NCI-H2107 (cell line): ENCODE data around the gene CADM1.

ENCODE experiments used
- DNase-seq: peaks from one replicate; lab custom pipeline; 2025; lab: John Stamatoyannopoulos, UW

CADM1 gene

DNA sequence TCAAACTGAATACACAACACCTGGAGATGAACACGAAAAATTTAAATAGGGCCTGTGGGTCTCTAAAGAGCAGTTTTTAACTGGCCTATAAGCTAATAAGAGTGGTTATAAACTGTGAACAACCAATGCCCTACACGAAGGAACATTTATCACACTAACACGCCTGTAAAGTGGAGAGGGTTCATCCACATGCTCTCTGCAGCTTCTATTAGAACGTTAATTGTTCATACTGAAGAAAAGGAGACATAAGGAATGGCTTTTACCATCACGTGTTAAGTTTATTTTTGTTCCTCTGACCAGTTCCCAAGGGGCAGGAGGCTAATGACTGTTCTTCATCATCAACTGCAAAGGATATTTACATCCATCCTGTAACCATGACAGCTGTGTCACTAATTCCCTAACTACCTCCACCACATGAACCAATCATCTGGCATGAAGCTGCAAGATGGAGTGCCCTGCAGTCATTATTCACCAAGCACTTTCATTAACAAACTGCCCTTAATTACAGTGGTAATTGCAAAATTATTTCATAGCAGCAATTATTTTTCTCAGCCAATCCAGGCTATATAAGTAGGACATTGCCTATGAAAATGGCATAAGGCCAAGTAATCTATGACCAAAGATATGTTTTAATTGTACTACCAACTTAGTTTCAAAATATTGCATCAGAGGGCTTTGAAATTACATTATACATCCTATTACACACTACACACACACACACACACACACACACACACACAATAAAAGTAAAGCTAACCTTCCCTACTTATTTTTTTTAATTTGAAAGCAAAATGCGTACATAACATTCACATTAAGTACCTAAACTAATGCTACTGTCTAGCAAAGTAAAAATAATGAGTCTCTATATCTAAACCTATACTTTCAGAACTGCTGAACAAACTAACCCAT, 186.7 kb downstream of the CADM1 start:
- no peak for DNase-seq

DNA sequence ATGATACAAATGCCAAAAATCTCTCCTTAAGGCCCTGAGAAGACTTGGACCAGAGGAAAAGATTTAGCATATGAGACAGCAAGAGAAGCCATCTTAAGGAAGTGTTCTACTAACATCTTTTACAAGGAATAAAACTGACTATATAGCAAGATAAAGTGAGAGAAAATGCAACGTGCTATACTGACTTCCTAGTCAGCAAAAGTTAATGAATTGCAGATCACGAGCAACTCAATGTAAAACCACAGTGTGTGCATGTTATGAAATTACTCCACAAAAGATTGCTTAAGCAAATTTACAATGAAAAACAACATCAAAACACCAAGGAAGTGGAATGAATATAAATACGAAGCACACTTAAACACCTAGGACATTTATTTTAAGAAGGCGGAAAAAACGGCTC, 187.5 kb downstream of the CADM1 start:
- no peak for DNase-seq

DNA sequence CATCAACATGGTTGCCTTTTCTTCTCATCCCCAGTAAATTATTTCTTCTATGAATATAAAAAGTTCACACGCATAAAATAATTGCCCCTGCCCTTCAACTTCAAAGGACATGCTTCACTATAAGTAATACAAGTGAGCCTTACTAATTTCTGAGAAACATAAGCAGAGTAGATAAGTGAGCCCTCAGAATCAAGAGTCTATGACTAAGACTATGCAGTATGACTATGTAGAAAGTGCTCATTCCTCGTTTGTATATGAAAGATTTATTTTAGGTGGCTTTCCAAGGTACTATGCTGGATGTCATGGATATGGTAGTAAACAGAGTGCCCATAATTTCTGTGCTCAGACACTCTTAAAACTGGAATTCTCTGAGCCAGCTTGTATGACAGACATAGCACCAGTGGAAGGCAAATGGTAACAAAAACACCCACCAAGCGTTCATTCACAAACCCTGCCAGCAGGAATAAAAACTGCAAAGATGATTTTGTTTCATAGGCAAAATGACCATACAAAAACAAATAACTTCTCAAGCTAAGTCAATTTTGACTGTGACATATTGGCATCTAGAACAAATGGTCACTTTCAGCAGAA, 189.8 kb downstream of the CADM1 start:
- DNase-seq: no peak

DNA sequence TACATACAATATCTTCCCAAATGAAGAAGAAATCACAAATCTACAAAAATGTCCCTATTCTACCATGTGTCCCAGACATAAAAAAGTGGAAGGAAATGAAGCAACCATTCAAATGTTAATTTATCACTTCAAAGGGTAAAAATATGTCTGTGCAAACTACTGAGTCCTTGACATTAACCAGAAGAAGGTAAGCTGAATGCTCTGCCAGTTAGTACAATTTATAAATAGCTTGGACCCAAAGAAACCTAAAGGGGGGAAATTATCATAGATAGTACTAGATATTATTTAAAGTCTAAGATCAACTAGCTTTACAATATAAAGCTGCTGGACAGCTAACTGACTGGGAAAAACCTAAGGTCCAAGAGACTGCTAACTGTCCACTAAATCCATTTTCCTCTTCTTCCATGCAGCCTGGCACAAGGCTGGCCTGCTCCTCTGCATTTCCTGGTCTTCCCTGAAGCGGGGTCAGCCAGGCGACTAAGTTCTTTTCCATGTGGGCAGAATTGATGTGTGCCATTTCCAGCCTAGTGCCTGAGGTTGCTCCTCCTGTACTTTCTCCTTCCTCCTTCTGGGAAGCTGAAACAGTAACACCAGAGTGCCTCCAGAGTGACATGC, 190.9 kb downstream of the CADM1 start:
- DNase-seq: no peak

DNA sequence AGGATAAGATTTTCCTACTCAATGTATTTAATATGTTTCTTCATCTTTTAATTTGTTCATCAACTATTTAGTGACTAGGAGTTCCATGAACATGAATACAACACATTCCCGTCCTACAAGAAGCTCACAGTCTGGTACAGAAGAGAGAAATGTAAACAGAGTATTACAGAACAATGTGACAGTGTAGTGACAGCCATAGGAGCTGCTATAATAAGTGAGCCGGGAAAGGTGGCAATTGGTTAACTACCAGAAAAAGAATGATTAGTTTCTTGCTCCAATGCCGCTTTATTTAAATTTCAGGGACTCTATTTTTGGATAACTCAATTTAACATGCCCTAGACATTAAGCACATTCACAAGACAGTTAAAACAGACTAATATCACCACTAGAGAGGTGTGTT, 192.3 kb downstream of the CADM1 start:
- DNase-seq: no peak

DNA sequence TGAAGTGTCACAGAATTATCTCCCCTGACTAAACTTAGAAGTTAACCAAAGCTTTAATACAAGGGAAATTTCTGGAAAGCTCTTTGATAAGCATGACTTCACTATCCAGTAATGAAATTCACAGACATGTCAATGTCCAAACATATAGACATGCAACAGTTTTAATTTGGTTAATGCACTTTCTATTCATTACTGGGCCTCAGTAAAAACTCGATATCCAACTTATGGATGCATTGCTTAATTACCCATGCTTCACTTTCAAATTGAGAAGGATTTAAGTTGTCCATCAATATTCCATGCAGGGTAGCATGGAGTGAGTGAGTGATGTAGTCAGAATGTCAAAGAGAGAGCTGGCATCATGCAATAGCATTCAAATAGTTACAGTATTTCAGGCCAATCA, 197.5 kb downstream of the CADM1 start:
- no peak for DNase-seq

DNA sequence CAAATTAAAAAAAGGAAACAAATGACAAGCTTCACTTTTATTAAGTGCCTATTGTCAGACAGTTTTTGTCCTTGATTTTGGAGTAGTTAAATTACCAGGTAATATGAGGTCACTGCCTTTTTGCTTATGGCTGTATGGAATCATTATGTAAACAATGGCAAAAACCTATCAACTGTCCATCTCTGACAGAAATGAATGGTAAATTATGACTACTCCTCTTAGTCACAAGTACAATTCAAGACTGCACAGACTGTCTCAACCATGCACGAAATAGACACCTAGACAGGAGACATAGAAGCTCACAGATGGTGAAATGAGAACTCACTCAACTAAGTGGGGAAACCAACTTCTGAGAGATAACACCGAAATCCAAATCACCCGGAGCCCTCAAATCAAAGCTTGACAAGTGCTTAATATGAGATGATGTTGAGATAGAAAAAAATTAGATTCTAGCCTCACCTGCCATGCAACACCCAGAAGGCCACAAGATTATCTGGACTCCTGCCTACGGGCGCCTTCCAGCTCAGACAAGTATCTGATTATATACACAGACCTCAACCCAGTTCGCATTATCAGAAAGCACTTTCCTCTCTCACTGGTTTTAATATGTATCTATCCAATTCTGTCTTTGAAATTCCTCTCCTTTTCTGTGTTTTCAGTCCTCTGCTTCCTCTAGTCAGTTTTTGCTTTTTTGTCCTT, 199.3 kb downstream of the CADM1 start:
- DNase-seq: no peak

DNA sequence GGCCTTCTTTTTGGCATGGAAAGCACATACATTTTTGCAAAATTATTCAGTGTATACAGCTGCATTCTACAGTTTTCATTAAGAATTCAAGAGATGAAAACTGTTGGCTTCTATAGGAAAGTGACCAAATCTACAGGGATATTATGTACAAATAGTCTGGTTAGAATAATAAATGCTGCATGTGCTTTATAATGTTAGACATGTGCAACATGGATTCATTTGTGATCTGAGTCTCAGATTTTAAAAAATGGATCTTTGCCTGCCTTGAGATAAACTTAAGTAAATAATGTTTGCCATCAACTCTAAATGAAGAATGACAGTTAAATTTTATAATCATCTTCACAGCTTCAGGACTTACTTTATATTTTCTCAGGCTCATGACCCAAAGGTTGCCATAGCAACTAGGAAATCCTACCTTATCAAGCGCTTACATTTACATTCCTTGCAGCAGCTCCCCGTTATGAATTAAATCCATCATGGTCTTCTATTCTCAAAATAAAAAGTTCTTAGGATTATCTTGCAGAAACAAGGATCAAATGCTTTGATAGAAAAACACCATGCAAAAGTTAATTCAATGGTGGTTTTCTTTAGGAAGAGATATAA, 200.2 kb downstream of the CADM1 start:
- no peak for DNase-seq

DNA sequence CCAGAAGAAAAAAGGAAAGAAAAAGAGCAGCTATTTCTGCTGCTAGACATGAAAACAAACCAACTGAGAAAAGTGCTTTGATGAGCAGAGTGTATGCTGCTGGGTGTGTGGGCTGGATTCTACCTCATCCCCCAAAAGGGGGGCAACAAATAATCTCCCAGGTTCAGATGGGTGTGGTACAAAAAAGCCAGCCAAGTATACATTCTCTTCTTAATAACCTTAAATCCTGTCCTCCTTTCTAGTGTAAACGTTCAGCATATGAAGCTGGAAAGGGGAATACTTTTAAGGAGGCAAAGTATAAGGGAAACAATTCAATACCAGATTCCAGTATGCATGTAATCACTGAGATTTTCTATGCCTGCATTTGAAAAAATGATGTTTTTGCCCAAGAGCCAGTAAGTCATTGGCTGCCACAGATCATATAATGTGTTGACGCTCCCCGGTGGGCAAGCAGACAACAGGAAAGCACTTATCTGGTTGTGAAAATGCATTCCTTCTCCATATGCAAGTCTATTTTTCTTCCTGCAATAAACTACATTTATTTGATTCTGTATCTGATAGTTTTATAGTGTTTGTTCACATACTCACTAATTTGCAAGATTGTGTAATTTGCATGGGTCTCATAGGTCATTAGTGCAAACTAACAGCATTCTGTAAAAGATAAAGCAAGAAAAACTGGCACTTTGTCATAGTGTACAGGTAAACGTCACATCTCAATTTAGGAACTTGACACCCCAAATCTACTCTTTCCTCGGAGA, 201.1 kb downstream of the CADM1 start:
- no peak for DNase-seq

DNA sequence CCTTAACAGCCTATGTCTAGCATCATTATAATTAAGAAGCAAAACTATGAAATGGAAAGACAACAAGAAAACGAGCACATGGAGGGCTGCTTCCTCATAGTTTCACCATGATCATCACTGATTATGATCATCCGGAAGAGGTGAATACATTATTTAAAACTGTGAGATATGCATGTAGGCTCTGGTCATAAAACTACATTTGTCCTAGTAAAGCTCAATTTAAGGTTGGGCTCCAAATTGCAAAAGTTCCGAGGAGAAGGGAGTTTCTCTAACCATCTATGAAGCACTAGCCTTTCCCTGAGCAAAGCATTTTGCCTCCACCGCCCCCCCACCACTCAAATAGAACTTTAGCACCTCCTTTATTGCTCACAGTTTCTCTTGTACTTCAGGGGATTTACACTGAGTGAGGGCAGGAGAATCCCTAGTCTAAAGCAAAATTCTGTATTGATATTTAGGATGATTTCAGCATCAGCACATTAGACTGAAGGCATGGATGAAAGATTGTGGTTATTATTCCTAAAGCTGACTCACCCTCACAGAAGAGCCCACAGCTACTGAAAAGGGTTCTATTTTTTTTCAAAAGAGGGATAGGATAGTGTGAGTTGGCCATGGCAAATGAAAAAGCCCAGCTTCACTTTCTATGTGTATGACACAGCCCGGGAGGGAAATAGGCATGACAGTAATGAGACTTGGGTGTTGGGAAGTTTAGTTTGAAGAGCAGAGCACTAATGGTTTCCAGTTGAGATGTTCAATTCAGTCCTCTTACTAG, 203.4 kb downstream of the CADM1 start:
- DNase-seq: no peak

DNA sequence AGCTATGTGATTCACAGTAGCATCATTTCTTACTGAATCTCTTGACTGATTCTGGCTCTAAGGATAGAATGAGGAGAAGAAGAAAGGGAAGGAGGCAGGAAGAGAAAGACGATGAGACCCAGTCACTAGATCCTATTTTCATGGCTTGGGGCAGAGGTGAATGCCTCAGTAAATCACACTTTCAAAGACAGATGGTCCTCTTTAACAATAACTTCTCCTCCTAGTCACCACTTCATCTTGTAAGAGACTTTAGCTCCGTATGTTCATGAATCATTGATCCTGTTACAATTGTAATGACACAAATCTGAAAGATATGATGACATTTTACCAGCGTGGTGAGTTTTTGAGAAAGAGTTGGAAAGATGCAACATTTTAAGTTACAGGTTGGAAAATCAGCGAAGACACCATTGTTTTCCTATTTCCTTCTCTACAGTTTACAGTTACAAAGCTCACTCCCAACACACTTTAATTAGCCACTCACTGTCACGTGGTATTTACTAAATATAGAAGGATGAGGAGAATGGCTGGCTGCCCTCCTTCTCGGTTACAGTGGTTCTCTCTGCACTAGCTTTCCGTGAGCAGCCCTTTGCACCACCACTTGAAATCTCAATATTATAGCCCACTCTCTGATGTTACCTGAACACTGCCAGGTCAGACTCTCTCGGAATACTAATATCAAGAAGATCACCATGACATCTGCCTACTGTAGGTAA, 205.8 kb downstream of the CADM1 start:
- DNase-seq: no peak

DNA sequence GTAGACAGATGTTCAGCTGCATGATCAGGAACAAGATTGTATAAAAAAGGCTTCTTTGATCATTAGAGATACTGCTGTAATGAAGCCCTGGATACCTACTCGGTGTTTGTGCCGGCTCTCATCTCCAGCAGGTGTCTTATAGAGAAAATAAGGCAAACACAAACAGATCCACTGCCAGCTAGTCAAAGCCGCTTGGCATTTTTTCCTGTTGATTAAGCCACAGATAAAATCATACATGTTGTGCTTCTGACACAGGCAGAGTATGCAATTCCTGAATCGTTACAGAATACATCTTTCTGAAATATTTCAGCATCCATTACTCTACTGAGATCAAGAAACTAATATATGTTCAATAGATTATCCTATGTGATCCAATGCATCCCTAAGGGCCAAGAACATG, 206.9 kb downstream of the CADM1 start:
- DNase-seq: no peak

DNA sequence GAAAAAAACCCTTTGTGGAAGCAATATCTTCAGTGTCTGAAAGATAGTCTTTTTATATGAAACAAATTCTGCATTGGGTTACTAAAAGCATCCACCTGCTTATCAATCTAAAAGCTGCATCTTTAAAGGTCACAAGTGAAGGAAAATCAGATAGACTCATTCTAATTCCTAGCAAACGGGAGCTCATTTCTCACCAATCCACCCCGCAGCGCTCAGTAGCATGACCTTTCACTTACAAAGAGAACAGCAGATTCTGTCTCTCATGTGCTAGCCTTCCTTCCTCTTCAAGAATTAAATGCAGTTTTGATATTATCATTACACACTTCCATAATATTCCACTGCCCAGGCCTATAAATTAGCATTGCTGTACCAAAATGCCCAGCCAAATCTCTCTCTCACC, 212.9 kb downstream of the CADM1 start:
- no peak for DNase-seq

DNA sequence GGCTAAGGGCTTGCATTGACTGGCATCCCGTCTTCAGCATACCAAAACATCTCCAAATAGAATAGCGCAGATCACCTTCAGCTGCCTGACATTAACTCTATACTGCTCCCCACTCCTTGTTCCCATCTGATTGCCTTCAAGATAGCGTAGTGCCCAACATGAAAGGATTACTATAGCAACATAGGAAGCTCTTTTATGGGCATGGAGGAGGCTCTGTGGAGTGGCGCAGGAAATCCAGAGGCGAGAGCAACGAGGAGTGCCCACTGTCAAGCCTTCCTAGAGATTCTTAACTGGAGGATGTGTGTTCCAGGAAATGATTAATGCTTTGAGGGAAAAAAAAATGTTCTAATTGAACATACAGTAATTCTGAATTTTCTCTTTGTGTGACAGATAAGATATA, 213.3 kb downstream of the CADM1 start:
- DNase-seq: no peak

DNA sequence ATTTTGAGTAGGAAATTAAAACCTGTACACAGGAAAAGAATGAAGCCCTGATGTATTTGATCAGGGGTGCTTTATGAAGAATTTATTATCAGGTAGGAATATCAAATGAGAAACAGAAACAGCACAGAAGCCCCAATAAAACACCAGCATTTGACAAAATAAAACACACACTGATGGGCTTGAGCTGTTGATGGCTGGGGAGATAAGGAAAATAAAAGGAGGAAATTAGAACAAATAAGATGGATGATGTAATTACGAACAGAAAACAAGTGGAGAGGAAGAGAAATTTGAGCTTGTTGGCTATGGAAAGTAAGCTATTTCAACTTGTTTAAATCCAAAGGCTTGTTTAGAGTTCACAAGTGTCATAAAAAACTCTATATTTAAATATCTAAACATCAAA, 213.7 kb downstream of the CADM1 start:
- no peak for DNase-seq

DNA sequence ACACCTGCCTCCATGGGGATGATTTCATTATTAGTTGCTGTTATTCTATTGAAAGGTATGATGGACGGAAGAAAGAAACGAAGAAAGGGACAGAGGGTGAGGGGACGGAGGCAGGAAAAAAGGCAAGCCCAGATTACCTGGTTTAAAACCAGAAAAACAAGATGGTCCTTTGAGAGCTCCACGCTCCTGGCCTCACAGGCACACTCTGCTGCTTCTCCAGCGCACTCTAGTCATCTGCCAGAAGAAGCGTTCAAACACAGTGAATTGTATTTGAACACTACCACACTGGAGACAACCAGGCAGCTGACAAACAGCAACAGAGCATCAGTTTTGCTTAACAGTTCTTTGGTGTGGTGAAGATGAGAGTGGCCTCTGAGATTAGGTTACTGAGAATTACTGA, 216.9 kb downstream of the CADM1 start:
- DNase-seq: no peak

DNA sequence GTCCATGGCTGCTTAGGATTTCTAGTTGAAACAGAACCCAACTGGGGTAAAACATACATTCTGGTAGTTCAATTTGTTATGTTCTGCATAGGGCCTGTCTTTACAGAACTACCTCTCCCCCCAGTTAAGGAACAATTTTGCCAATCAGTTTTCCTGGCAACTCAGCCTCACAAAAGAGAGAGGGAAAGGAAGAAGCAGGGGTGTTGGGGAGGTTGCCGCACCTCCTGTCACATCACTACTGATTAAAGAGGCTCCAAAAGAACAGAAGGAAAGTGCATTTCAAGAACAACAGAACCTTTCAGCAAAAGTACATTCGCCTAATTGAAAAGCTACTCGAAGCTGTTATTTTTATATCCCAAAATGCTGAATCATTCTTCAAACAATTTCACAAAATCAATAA, 217.6 kb downstream of the CADM1 start:
- no peak for DNase-seq

DNA sequence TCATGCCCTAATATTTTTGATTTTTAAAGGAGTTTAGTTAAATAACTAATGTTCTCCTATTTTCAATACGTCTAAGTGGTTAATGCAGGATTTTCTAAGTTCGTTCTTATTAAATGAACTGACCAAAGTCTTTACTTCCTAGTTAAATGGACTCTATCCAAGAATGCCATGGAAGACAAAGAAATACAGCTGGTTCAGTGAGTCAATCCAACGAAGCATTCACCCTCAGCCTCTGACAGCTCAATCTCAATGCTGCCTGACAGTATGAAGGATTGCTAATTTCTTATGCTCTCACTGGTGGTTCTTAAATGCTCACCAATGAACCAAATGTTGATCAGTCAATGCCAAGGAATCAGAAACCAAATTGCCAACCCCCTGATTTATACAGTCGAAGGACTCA, 219.4 kb downstream of the CADM1 start:
- no peak for DNase-seq

DNA sequence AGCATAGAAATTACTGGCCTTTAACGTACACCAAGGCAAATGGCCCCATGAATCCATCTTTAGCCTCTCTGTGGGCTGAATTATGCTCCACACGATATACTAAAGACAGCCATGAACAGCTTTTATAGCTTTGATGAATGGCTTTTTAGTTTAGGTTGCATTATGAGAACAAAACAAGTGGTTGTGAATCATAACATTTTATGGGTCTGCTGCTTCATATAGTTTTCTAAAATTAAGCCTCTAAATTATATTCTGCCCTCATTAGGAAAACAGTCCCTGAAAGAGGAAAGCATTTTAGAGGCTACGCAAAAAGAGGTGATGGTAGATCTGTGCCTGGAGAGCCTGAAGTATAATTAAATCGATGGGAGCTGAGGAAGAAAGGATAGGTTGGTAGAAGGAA, 221.3 kb downstream of the CADM1 start:
- DNase-seq: no peak

DNA sequence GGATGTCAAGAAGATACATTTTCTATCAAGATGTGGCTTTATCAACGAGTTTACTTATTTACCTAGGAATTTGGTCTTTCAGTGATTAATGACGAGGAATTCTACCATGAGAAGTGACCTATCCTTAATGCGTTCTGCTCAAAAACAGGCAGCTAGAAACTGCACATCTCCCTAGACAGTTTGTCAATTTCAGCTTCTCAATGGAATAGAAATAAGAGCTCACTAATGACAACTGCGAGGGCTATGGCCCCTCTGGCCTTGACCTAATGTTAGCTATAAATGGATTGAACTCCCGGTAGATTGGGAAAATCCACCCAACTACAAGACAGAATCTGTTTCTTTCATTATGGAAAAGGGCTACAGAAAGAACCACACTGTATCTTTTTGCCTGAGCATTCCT, 223.4 kb downstream of the CADM1 start:
- no peak for DNase-seq
